Neural cell (in vitro differentiated cells): ENCODE measurements around the gene HORMAD2. TPM values are rescaled to one million over a fixed set of nuclear protein-coding genes. Genes with fewer than 3 reads are reported as not detected.

Experiments used
- H2AFZ ChIP-seq: fragments of 200-600, 300-800 bp; sonication (generic), shearing (Covaris generic); 2 replicates; pipeline ENCODE4 v1.6.0; 2014; ENCODE audit warnings: low read depth, mild to moderate bottlenecking, antibody characterized with exemption, low read length, moderate library complexity
- H3F3A ChIP-seq: fragments of 200-600 bp; shearing (Covaris generic); 2 replicates; pipeline ENCODE4 v1.6.1; 2016; ENCODE audit warnings: mild to moderate bottlenecking, moderate library complexity, mixed read lengths, antibody characterized with exemption, low read length; ENCODE audit not compliant: insufficient read depth, poor library complexity, severe bottlenecking
- H3K27ac ChIP-seq: fragments of 200-600, 300-800 bp; sonication (generic), shearing (Covaris generic); 2 replicates; pipeline ENCODE4 v1.5.1; 2014; ENCODE audit warnings: mild to moderate bottlenecking, low read length, moderate library complexity
- H3K27me3 ChIP-seq: fragments of 300-800, 200-600 bp; sonication (generic), shearing (Covaris generic); 2 replicates; pipeline ENCODE4 v1.6.0; 2014; ENCODE audit warnings: mild to moderate bottlenecking, low read depth, low read length, moderate library complexity; ENCODE audit not compliant: insufficient read depth
- H3K36me3 ChIP-seq: fragments of 300-800, 200-600 bp; sonication (generic), shearing (Covaris generic); 2 replicates; pipeline ENCODE4 v1.5.1; 2014; ENCODE audit warnings: mild to moderate bottlenecking, antibody characterized with exemption, low read length, moderate library complexity; ENCODE audit not compliant: insufficient read depth
- H3K4me2 ChIP-seq: fragments of 300-800, 200-600 bp; sonication (generic), shearing (Covaris generic); 2 replicates; pipeline ENCODE4 v1.6.0; 2014; ENCODE audit warnings: mild to moderate bottlenecking, low read length
- H3K4me3 ChIP-seq: fragments of 300-800, 200-600 bp; sonication (generic), shearing (Covaris generic); 2 replicates; pipeline ENCODE4 v1.5.1; 2014; ENCODE audit warnings: mild to moderate bottlenecking, low read length, moderate library complexity
- H3K79me2 ChIP-seq: fragments of 200-600 bp; shearing (Covaris generic); replicated peaks from 2 replicates; pipeline ENCODE4 v1.6.0; 2014; ENCODE audit warnings: mild to moderate bottlenecking, low read length, moderate library complexity; ENCODE audit not compliant: insufficient read depth
- H3K9ac ChIP-seq: fragments of 300-800, 200-600 bp; sonication (generic), shearing (Covaris generic); 2 replicates; pipeline ENCODE4 v1.6.1; 2016; ENCODE audit warnings: mild to moderate bottlenecking, low read length, mixed read lengths
- H3K9me2 ChIP-seq: fragments of 200-600 bp; shearing (Covaris generic); 2 replicates; pipeline ENCODE4 v1.6.1; 2016; ENCODE audit warnings: mild to moderate bottlenecking, low read length, mixed read lengths; ENCODE audit not compliant: insufficient read depth
- H3K9me3 ChIP-seq: fragments of 200-600, 300-800 bp; sonication (generic), shearing (Covaris generic); 2 replicates; pipeline ENCODE4 v1.6.1; 2016; ENCODE audit warnings: mild to moderate bottlenecking, mixed run types, low read length, moderate library complexity, mixed read lengths
- H4K20me1 ChIP-seq: fragments of 200-600 bp; shearing (Covaris generic); 2 replicates; pipeline ENCODE4 v1.6.1; 2016; ENCODE audit warnings: mild to moderate bottlenecking, mixed run types; ENCODE audit not compliant: insufficient read depth
- EP300 ChIP-seq: fragments of 450-650 bp; conservative IDR thresholded peaks from 2 replicates; pipeline ENCODE4 v1.6.1; 2014; ENCODE audit warnings: antibody characterized with exemption, mild to moderate bottlenecking, moderate library complexity; ENCODE audit not compliant: poor library complexity, severe bottlenecking
- EZH2 ChIP-seq: fragments of 200-600, 300-800 bp; shearing (Covaris generic), sonication (generic); IDR thresholded peaks from 2 replicates; pipeline ENCODE4 v1.6.1; 2014; ENCODE audit warnings: antibody characterized with exemption, low read length, borderline replicate concordance, mild to moderate bottlenecking; ENCODE audit not compliant: insufficient read depth, poor library complexity, severe bottlenecking
- MXI1 ChIP-seq: fragments of 450-650 bp; conservative IDR thresholded peaks from 2 replicates; pipeline ENCODE4 v1.6.1; 2014; ENCODE audit warnings: antibody characterized with exemption, mild to moderate bottlenecking; ENCODE audit not compliant: poor library complexity, severe bottlenecking
- POLR2AphosphoS5 ChIP-seq: IDR thresholded peaks from 2 replicates; pipeline ENCODE4 v1.6.1; 2012
- RAD21 ChIP-seq: fragments of 450-650 bp; conservative IDR thresholded peaks from 2 replicates; pipeline ENCODE4 v1.6.1; 2014; ENCODE audit warnings: antibody characterized with exemption, mild to moderate bottlenecking, moderate library complexity
- SMC3 ChIP-seq: fragments of 450-650 bp; conservative IDR thresholded peaks from 2 replicates; pipeline ENCODE4 v1.6.1; 2014; ENCODE audit warnings: antibody characterized with exemption, mild to moderate bottlenecking, moderate library complexity; ENCODE audit not compliant: poor library complexity
- TAF1 ChIP-seq: IDR thresholded peaks from 2 replicates; pipeline ENCODE4 v1.6.1; 2012; ENCODE audit warnings: low read depth
- polyA minus RNA-seq: library from RNA; depleted of rRNA, polyadenylated mRNA; stranded (reverse); fragments of >200 nt; gene quantifications from 2 replicates; pipeline ENCODE4 v1.2.3, GENCODE V29; 2014
- polyA plus RNA-seq: library from polyadenylated mRNA; depleted of rRNA; stranded (reverse); fragments of >200 nt; gene quantifications from 2 replicates; pipeline ENCODE4 v1.2.3, GENCODE V29; 2014
- TF ChIP-seq, protein P1 (sequence below): IDR thresholded peaks from 2 replicates; pipeline ENCODE4 v1.6.1; 2012; ENCODE audit warnings: borderline replicate concordance
- TF ChIP-seq, protein P2 (sequence below): fragments of 450-650 bp; IDR thresholded peaks from 2 replicates; pipeline ENCODE4 v1.5.1; 2014; ENCODE audit warnings: antibody characterized with exemption, mild to moderate bottlenecking, moderate library complexity; ENCODE audit not compliant: poor library complexity, severe bottlenecking

Gene HORMAD2, protein sequence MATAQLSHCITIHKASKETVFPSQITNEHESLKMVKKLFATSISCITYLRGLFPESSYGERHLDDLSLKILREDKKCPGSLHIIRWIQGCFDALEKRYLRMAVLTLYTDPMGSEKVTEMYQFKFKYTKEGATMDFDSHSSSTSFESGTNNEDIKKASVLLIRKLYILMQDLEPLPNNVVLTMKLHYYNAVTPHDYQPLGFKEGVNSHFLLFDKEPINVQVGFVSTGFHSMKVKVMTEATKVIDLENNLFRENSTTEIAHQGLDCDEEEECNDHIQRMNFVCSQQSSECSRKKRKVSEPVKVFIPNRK
- polyA plus RNA-seq, result 1.2 TPM in 1 of 2 replicates, not detected in the other
- polyA minus RNA-seq, result not detected in 2 replicates

DNA sequence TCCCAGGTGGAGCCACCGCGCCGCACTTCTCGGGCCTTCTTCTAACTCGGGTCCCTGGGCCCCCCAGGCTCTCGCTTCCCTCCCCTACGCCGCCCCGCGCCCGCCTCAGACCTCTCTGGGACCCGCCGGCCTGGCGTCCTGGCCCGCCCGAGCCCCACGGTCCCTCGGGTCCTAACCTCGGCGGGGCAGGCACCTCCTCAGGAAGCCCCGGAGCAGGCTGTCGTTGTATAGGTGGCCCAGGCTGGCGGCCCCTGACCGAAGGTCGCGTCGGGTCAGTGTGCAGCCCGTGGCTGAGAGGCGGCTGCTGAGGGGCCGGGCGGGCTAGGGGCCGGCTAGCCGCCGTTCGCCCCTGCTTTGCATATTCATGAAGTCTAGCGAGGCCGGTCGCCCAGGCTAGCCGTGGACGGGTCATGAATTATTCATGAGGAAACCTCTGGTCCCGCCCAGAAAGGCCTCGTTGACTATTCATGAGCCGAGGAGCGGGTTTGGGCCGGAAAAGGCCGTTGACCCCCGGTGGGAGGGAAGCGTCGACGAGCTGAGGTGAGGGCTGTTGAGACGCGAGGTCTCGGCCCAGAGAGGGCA lies at the start of gene HORMAD2:
TSS of gene HORMAD2 (plus strand) at position 513 of the 582 bp plus-strand sequence. CDS start 13,489 bp downstream, outside the sequence.
- H4K20me1 ChIP-seq, result no peaks in the 10 kb centered on the region
- no peaks in the 10 kb centered on the region for H3F3A ChIP-seq
- H3K36me3 ChIP-seq, result no peaks in the 10 kb centered on the region
- H2AFZ ChIP-seq, result no peak within 1 kb of the TSS
- no peaks in the 10 kb centered on the region for H3K9me2 ChIP-seq
- H3K27ac ChIP-seq, result no peak within 1 kb of the TSS
- no peak within 1 kb of the TSS for H3K4me2 ChIP-seq
- TF ChIP-seq, protein P1, sequence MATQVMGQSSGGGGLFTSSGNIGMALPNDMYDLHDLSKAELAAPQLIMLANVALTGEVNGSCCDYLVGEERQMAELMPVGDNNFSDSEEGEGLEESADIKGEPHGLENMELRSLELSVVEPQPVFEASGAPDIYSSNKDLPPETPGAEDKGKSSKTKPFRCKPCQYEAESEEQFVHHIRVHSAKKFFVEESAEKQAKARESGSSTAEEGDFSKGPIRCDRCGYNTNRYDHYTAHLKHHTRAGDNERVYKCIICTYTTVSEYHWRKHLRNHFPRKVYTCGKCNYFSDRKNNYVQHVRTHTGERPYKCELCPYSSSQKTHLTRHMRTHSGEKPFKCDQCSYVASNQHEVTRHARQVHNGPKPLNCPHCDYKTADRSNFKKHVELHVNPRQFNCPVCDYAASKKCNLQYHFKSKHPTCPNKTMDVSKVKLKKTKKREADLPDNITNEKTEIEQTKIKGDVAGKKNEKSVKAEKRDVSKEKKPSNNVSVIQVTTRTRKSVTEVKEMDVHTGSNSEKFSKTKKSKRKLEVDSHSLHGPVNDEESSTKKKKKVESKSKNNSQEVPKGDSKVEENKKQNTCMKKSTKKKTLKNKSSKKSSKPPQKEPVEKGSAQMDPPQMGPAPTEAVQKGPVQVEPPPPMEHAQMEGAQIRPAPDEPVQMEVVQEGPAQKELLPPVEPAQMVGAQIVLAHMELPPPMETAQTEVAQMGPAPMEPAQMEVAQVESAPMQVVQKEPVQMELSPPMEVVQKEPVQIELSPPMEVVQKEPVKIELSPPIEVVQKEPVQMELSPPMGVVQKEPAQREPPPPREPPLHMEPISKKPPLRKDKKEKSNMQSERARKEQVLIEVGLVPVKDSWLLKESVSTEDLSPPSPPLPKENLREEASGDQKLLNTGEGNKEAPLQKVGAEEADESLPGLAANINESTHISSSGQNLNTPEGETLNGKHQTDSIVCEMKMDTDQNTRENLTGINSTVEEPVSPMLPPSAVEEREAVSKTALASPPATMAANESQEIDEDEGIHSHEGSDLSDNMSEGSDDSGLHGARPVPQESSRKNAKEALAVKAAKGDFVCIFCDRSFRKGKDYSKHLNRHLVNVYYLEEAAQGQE, result no peak
- TF ChIP-seq, protein P2, sequence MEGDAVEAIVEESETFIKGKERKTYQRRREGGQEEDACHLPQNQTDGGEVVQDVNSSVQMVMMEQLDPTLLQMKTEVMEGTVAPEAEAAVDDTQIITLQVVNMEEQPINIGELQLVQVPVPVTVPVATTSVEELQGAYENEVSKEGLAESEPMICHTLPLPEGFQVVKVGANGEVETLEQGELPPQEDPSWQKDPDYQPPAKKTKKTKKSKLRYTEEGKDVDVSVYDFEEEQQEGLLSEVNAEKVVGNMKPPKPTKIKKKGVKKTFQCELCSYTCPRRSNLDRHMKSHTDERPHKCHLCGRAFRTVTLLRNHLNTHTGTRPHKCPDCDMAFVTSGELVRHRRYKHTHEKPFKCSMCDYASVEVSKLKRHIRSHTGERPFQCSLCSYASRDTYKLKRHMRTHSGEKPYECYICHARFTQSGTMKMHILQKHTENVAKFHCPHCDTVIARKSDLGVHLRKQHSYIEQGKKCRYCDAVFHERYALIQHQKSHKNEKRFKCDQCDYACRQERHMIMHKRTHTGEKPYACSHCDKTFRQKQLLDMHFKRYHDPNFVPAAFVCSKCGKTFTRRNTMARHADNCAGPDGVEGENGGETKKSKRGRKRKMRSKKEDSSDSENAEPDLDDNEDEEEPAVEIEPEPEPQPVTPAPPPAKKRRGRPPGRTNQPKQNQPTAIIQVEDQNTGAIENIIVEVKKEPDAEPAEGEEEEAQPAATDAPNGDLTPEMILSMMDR, result no peak
- TF ChIP-seq POLR2AphosphoS5, result no peak
- TF ChIP-seq TAF1, result no peak
- TF ChIP-seq MXI1, result no peak
- no peak for TF ChIP-seq EZH2
- no peak for TF ChIP-seq SMC3
- TF ChIP-seq EP300, result no peak
- TF ChIP-seq RAD21, result no peak
- no peak within 1 kb of the TSS for H3K9ac ChIP-seq
- no peaks in the 10 kb centered on the region for H3K79me2 ChIP-seq
- no peaks in the 10 kb centered on the region for H3K9me3 ChIP-seq
- no peak within 1 kb of the TSS for H3K4me3 ChIP-seq
- H3K27me3 ChIP-seq, result no peaks in the 10 kb centered on the region

DNA sequence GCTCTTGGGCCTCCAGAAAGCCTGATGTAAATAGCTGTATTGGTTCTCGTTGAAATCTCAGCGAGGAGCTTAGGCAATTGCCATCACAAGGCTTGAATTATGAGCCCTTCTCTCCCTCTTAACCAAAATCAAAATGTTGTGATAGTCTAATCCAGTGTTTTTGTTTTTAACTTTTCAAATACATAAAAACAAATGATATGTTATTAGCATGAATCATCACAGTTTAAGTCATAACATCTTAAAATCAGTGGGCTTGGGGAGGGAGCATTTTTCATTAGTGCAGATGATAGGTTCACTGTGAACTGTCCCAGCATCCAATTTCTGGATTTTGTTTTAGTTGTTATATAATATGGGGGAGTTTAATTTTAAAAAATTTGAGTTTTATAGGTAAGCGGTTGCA lies 48.9 kb upstream of the HORMAD2 start:
- Histone ChIP-seq H4K20me1 (no peaks in the 10 kb centered on the region), H3K27me3 (no peaks in the 10 kb centered on the region), H3K79me2 (no peaks in the 10 kb centered on the region), H3K9me2 (no peaks in the 10 kb centered on the region), H2AFZ (no peak overlapping the region), H3K9me3 (no peaks in the 10 kb centered on the region), H3K27ac (no peak overlapping the region), H3F3A (no peaks in the 10 kb centered on the region), H3K36me3 (peaks cover 5% of the 10 kb centered on the region), H3K4me3 (no peak overlapping the region), H3K4me2 (no peak overlapping the region), H3K9ac (no peak overlapping the region)
- TF ChIP-seq, protein P2, result no peak
